Esophagus muscularis mucosa (tissue), 3 donors: ENCODE results near the gene NKAIN2.

Source experiments
- CTCF ChIP-seq, 3 experiments: fragments of 200-600 bp in 2 of 3; fragments of 450-650 bp in 1 of 3; sonication (generic) in 2 of 3; IDR thresholded peaks; one replicate each; pipeline ENCODE4 v1.5.1; 2017 to 2019; ENCODE audit warnings: antibody characterized with exemption in 3 of 3, mild to moderate bottlenecking in 2 of 3, moderate library complexity in 1 of 3
- POLR2A ChIP-seq: fragments of 450-650 bp; IDR thresholded peaks from one replicate; pipeline ENCODE4 v1.6.1; 2017; ENCODE audit warnings: antibody characterized with exemption, moderate library complexity, mild to moderate bottlenecking, low read depth
- POLR2AphosphoS5 ChIP-seq, 2 donors: sonication (generic); formaldehyde crosslinking; IDR thresholded peaks; one replicate each; pipeline ENCODE4 v1.6.1; 2017; ENCODE audit warnings: antibody characterized with exemption in 2 of 2

DNA sequence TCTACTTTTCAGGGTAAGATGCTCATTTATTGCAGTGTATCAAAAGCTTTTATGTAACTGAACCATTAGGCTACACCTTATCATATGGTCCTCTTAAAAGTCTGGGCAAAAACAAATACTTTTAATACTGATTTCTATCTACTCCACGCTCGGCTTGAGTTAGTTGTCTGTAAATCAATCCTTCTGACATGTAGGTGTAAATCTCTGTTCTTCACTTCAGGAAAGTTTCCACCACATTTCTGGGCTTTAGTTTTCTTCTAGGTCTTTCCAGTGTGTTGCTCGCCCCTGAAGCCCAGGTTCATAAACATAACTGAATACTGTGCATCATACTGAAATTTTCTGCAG lies 1069.4 kb downstream of the NKAIN2 start:
- TF ChIP-seq CTCF (IDR thresholded peaks at IDR 0.05) (no peak), POLR2A (no peak), POLR2AphosphoS5 (IDR thresholded peaks at IDR 0.05) (no peak)
